K562 (cell line): Measurements from ENCODE around the gene BTBD18. TPM values are rescaled to one million over a fixed set of nuclear protein-coding genes. Genes with fewer than 3 reads are reported as not detected.

Experiments
- CBFA2T2 ChIP-seq: fragments of 450-650 bp; conservative IDR thresholded peaks from 2 replicates; pipeline ENCODE4 v1.6.1; 2017; ENCODE audit warnings: mild to moderate bottlenecking
- MBD2 ChIP-seq: sonication (generic); IDR thresholded peaks from 2 replicates; pipeline ENCODE4 v1.6.1; 2016; ENCODE audit warnings: low read depth, borderline replicate concordance
- NCOA6 ChIP-seq: fragments of 450-650 bp; IDR thresholded peaks from 2 replicates; pipeline ENCODE4 v1.6.1; 2017; ENCODE audit warnings: mild to moderate bottlenecking
- SAP30 ChIP-seq: fragments of 200-600 bp; sonication (generic); IDR thresholded peaks from 2 replicates; pipeline ENCODE4 v1.6.1; 2012; ENCODE audit warnings: borderline replicate concordance, low read depth, mild to moderate bottlenecking, moderate library complexity, low read length, control low read depth, inconsistent platforms; ENCODE audit not compliant: insufficient read depth, poor library complexity, severe bottlenecking
- TAF1 ChIP-seq: IDR thresholded peaks from 2 replicates; pipeline ENCODE4 v1.6.1; 2011; ENCODE audit warnings: mild to moderate bottlenecking, low read length, moderate library complexity; ENCODE audit not compliant: insufficient read depth, control insufficient read depth, severe bottlenecking; ENCODE audit errors: extremely low read depth
- TCF3 ChIP-seq: sonication (generic); formaldehyde crosslinking; IDR thresholded peaks from 2 replicates; pipeline ENCODE4 v1.4.0; 2020; ENCODE audit warnings: mild to moderate bottlenecking, missing genetic modification reagents
- TEAD4 ChIP-seq, 2 experiments: sonication (generic) in 1 of 2; formaldehyde crosslinking in 1 of 2; IDR thresholded peaks; 2 replicates each; pipeline versions ENCODE4 v1.6.1 to v1.8.0; 2012 to 2022; ENCODE audit warnings: borderline replicate concordance in 1 of 2, inconsistent platforms in 1 of 2, low read length in 1 of 2, mild to moderate bottlenecking in 1 of 2, missing genetic modification reagents in 1 of 2
- ZNF780A ChIP-seq: fragments of 250-450 bp; sonication (Bioruptor Pico); IDR thresholded peaks from 2 replicates; pipeline ENCODE4 v1.5.0; 2021; ENCODE audit warnings: mild to moderate bottlenecking
- polyA plus RNA-seq, 8 experiments: library from polyadenylated mRNA; depleted of rRNA in 4 of 8; stranded (reverse) in 5 of 8; unstranded in 3 of 8; fragments of >200 nt; fragmentation: Nextera tagmentation in 2 of 8; fragmentation: Illumina TruSeq in 1 of 8; extraction: Ambion mirVana in 2 of 8; extraction: Trizol in 1 of 8; gene quantifications; 2 replicates each; pipeline versions ENCODE4 v1.2.1 to v1.2.3, GENCODE V29; 2011 to 2014; ENCODE audit warnings: inconsistent platforms in 1 of 8, missing spikeins in 1 of 8
- total RNA-seq, 7 experiments: library from RNA; depleted of rRNA in 6 of 7; stranded (reverse); fragments of >200 nt in 6 of 7; fragmentation: Illumina TruSeq in 2 of 7; extraction: Trizol in 2 of 7; gene quantifications; 2 replicates each; pipeline versions ENCODE4 v1.2.1 to v1.2.3, GENCODE V29; 2011 to 2021; ENCODE audit warnings: low replicate concordance in 1 of 7
- TF ChIP-seq, protein P1 (sequence below), 3 experiments: fragments of 200-800 bp in 1 of 3; sonication (Bioruptor generic) in 1 of 3; sonication (generic) in 1 of 3; formaldehyde crosslinking in 1 of 3; IDR thresholded peaks; 2 replicates each; pipeline versions ENCODE4 v1.6.1 to v1.8.0; 2016 to 2022; ENCODE audit warnings: mild to moderate bottlenecking in 2 of 3, missing compliant biosample characterization in 2 of 3, missing genetic modification characterization in 2 of 3, missing genetic modification reagents in 1 of 3
- TF ChIP-seq, protein P2 (sequence below): sonication (generic); formaldehyde crosslinking; IDR thresholded peaks from 2 replicates; pipeline ENCODE4 v1.8.1; 2023; ENCODE audit warnings: mild to moderate bottlenecking, missing genetic modification reagents, moderate library complexity

The BTBD18 gene
- total and polyA plus RNA-seq, 9 of the 15 experiments (the other 6 are each of a cell fraction or from before 2014, with no cell fraction given): 0.06 TPM; not detected in 8

- TF ChIP-seq TEAD4 (IDR thresholded peaks at IDR 0.05; ENCODE audit: low read length): peak; percentile 20; the same call in 1 of the 2 replicates
- no peak for TF ChIP-seq TEAD4 (CRISPR knock-in tag; IDR thresholded peaks at IDR 0.05; ENCODE audit: borderline replicate concordance)
- no peak for TF ChIP-seq MBD2
- TF ChIP-seq TAF1: no peak
- TF ChIP-seq TCF3 (CRISPR knock-in tag): peak; percentile 30; the same call in 1 of the 2 replicates
- TF ChIP-seq ZNF780A (CRISPR knock-in tag): no peak
- TF ChIP-seq SAP30: no peak
- TF ChIP-seq, protein P1, sequence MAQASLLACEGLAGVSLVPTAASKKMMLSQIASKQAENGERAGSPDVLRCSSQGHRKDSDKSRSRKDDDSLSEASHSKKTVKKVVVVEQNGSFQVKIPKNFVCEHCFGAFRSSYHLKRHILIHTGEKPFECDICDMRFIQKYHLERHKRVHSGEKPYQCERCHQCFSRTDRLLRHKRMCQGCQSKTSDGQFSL (CRISPR knock-in tag; IDR thresholded peaks at IDR 0.05): no peak
- TF ChIP-seq, protein P1 (tag; IDR thresholded peaks at IDR 0.05): no peak
- 0 out of 2 replicates have a peak, but pooled peaks have one; percentile 16 for TF ChIP-seq CBFA2T2
- TF ChIP-seq NCOA6: no peak
- TF ChIP-seq, protein P2, sequence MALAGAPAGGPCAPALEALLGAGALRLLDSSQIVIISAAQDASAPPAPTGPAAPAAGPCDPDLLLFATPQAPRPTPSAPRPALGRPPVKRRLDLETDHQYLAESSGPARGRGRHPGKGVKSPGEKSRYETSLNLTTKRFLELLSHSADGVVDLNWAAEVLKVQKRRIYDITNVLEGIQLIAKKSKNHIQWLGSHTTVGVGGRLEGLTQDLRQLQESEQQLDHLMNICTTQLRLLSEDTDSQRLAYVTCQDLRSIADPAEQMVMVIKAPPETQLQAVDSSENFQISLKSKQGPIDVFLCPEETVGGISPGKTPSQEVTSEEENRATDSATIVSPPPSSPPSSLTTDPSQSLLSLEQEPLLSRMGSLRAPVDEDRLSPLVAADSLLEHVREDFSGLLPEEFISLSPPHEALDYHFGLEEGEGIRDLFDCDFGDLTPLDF: no peak
Observed at GRCh38 chr11:57751176-57751575, 443 bp downstream of the BTBD18 start (continued).
